NCI-H774 (cell line): Measurements from ENCODE around the gene PLTP.
"Not testable (repeated sequence)": the region's sequence is repeated elsewhere in the genome, so short reads cannot be mapped to it uniquely, and the experiment has no call there.

Experiments used
- DNase-seq: peaks from one replicate; lab custom pipeline; 2025; lab: John Stamatoyannopoulos, UW

Gene PLTP

DNA sequence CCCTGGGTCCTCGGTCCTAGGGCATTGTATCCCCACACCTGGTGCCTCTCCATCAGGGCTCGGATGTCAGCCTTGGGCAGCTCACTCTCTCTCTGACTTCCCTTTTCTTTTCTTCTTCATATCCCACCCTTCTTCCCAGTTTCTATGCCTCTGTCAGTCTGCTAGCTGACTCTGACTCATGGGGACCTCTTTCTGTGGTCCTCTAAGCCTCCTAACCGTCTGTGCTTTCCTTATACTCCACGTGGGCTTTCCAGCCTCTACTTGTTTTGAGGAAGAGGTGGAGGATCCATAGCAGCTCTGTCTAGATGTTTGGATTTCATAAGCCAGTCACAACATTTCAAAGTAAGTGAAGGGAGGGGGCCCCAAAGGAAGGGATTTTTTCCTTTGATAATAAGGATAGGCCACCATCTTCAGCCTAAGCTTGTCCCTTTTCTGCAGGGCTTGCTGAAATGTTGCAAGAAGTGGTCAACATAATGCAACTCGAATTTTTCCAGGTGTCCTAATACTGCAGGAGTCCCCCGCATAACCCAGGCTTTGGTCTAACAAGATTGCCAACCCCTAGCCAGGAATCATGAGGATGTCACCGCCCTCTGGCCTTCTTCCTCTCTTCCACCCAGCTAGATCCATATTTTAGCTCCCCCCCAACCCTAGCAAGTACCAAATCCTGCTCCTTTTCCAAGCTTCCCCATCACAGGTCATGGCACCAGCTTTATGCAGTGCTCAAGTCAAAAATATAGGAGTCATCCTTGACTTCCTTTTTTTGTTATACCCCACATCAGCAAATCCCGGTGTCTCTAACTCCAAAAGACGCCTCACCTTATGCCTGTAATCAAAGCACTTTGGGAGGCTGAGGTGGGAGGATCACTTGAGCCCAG is 8.7 kb upstream of the PLTP start:
- no peak for DNase-seq

DNA sequence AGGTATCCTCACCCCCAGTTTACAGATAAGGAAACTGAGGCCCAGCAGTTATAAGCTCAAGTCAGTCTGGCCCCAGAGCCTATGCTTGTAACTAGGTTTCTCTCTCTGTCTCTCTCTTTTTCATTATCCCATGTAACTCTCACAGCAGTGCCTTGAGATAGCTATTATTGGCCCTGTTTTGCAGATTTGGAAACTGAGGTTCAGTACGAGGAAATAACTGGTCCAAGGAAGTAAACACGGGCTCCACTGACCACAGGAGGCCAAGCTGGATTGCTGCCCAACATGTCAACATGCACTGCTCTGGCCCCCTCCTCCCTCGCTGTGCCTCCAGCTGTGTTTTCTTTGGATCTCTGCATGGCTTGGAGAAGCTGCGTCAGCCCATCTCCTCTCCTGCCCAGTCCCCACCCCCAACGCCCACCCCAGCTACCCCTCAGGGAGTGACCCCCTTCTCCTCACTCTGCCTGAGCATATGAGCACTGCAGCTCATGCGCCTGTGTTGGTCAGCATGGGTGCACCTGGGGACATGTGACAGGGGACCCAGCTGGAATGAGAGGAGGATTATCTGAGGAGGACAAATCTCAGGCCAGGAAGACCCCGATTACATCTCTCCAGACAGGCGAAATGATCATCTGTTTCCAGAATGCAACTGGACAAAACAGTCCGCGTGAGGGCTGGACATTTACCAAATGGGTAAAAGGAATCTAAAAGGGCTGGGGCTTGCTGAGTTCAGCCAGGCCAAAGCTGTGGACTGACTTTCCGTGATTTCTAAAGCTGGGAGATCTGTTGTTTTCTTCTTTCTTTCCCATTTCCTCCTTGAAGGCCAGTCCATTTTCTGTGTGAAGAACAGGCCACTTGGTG is 7.8 kb upstream of the PLTP start:
- peak; percentile 3 for DNase-seq

DNA sequence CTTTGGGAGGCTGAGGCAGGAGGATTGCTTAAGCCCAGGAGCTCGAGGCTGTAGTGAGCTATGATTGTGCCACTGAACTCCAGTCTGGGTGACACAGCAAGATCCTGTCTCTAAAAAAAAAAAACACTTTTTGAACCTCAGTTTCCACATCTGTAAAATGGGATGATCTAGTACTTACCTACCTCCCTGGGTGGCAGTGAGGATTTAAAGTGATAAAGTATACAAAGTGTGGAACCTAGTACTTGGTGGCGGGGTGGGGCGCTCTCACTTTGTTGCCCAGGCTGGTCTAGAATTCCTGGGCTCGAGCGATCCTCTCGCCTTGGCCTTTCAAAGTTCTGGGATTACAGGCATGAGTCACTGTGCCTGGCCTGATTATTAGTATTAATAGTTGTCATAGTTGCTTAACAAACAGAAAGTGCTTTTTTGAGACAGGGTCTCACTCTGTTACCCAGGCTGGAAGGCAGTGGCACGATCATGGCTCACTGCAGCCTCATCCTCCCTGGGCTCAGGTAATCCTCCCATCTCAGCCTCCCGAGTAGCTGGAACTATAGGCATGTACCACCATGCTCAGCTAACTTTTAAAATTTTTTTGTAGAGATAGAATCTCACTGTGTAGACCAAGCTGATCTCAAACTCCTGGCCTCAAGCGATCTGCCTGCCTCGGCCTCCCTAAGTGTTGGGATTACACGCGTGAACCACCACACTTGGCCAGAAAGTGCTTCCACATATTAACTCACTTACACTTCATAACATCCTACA is 7.0 kb upstream of the PLTP start:
- no peak for DNase-seq

GRCh38 chr20:45918182-45918737 is 6.3 kb upstream of the PLTP start:
- no peak for DNase-seq

DNA sequence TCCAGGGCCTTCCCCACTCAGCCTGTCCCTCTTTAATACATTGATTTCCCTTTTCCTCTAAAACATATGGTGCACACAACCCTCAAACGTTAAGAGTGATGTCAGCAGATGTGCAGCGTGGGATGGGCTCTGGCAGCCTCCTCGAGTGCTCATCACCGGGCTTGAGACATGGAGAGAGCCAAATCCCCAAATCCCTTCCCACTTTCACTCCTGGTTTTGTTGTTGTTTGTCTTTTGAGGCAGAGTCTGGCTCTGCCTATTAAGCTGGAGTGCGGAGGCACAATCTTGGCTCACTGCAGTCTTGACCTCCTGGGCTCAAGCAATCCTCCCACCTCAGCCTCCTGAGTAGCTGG is 5.8 kb upstream of the PLTP start:
- no peak for DNase-seq

DNA sequence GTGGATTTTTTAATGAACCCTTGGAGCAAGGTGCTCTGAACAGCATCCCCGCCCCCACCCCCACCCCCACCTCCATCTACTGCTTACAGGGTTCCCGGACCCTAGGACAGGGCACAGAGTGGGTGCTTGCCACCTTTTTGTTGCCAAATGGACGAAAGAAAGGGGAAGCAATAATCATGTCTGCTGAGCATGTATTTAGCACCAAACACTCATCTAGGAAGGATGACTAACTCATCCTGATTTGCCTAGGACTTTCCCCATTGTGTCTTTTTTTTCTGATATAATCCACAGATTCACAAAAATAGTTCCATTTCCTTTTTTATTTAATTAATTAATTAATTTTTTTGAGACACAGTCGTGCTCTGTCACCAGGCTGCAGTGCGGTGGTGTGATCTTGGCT is 1.2 kb upstream of the PLTP start:
- DNase-seq = no peak

- no peak for DNase-seq
Observed at GRCh38 chr20:45912344-45912682, 358 bp upstream of the PLTP start.

DNA sequence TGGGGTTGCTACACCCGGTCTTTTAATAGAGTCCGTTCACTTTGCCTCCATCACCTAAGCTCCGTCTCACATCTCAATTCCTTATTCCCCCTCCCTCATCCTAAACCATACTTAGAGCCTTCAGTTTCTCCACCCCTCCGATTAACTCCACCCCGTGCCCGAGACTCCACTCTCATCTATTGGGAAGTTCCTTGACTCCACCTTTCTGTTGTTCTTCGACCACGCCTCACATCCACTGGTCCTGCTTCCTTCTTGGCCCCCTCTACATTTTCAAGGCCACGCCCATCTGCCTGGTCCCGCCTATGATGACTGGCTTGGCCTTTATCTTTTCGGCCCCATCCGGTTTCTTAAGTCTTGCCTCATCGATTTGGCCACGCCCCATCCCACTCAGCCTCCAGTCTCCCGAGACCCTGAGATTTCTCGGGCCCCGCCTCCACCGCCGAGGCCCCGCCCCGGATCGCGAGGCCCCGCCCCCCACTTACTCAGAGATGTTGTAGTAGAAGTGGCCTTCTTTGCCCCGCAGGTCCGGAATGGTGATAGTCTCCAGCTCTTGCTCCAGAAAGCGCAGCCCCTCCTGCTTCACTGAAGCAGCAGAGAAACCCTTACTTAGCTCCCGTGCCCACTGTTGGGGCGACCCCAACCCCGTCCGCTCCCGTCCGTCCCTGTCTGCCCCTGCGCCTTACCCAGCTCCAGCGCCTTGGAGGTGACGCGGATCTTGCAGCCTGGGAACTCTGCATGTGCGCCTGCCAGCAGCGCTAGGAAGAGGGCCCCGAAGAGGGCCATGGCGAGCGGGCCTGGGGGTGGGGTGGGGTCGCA is 1.1 kb downstream of the PLTP start:
- DNase-seq = peak; percentile 54

DNA sequence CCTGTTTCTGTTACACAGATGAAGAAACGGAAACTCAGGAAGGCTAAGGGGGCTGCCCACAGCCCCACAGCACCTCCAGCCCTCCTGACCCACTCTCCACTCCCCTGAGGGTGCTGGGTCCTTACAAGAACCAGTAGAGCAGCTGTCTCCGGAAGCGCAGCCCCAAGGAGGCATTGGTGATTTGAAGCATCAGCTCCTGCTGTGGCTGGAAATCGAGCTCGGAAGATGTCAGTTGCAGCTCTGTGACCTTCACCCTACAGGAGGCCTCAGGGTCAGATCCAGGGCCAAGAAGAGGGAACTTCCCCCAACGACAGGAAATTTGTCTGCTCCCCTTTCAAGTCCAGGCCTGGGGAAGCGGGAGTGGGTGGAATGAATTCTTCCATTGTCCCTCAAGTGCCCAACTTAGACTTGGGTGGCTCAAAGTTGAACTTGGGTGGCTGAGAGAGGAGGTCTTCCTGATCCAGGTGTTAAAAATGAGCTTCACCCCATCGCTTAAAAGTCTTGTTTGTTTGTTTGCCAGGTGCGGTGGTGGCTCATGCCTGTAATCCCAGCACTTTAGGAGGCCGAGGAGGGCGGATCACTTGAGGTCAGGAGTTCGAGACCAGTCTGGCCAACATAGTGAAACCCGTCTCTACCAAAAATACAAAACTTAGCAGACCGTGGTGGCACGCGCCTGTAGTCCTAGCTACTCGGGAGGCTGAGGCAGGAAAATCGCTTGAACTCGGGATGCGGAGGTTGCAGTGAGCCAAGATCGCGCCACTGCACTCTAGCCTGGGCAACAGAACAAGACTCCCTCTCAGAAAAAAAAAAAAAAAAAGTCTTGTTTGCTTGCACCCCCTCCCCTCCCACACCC is 1.9 kb downstream of the PLTP start:
- DNase-seq = no peak

GRCh38 chr20:45909336-45909808 is 2.6 kb downstream of the PLTP start:
- DNase-seq = no peak

DNA sequence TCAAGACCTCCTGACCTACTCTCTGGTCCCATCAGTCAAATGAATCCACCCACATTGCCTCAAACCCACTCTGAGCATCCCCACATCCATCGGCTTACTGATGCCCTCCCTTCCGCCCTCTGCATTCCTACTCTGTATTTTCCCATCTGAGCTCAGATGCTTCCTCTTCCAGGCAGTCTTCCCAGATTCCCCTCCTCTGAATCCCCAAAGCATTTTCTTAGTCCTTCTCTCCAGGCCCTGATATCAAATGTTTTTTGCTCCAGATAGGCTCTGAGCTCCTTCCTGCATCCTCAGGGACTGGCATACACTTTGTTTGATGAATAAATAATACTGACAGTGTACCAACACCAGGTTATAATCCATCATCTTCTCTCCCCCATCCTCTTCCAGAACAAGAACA is 3.9 kb downstream of the PLTP start:
- no peak for DNase-seq

GRCh38 chr20:45907219-45907948 is 4.6 kb downstream of the PLTP start:
- no peak for DNase-seq

DNA sequence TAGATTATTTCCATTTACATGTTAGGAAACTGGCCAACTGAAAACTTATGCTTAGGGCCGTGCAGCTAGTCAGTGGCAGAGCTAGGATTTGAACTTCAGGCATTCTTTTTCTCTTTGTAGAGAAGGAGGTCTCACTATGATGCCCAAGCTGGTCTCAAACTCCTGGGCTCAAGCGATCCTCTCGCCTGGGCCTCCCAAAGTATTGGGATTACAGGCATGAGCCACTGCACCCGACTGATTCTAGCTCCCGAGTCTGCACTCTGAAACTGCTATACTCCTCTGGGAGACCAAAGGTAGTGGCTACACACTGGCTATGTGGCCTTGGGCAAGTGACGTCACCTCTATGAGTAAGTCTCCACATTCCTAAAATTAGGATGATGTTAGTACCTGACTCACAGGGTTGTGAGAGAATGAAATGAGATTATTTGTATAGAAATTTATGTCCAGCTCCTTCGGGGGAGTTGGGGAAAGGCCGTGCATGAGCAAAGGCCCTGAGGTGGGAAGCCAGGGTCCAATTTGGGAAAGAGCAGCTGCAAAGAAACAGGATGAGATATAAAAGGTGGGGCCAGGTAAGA is 6.4 kb downstream of the PLTP start:
- DNase-seq = no peak

DNA sequence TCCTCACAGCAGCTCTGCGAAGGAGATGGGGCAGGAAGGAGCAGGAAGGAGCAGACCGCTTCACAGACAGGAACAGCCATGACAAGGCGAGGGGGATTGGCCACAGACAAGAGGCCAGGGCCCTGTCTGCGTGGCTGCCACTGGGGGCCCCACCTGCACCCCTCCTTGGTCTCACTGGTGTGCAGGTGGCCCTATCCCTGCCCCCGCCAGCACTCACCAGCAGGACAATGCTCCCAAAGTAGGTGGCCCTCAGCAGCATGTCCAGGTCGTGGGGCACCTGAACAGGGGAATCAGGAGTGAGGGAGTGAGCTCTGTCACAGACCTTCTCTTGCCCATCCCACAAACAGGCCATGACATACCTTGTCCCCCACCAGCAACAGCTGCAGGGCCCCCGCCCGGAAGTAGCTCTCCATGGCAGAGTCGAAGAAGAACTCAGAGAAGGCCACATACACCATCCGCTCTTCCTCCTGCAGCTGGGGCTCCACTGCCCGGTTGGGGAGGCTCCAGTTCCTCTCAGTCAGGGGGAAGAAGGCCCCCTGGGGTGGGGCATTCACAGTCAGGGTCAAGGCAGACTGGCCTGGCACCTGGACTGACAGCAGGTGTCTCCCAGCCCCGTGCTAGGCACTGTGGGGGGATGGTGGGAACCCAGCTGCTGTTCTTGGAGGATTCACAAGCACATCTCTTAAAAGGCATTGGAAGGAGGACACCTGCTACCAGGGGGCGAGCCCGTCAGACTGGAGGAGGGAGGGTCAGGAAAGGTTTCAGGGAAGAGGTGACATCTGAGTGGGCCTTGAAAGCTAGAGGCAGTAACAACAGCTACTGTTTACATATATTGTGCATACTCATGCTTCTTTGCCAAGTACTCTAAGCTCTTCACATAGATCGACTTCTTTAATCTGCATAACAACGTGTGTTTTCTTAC is 7.1 kb downstream of the PLTP start:
- no peak for DNase-seq

DNA sequence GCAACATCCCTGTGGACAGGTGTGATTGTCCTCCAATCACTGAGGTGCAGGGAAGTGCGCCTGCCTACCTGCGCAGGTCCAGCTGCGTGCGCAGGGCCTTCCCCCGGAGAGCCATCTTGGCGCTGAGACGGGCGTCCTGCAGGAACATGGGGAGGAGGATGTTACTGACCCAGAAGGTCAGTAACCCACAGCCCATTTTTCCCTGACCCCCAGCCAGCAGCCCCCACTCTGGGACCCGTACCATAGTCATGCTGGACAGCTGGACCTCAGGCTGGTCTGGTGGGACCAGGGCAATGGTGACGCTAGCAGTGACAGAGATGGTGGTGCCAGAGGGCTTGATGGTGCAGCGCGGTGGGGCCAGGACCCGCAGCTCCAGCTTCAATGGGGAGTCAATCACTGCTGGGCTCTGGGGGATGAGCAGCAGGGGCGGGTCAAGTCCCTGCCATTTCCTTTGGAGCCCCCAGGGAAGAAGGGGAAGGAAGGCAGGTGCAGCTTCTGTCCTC is 9.7 kb downstream of the PLTP start:
- no peak for DNase-seq

- not testable (repeated sequence) for DNase-seq
Observed at GRCh38 chr20:45901332-45901731, 10.6 kb downstream of the PLTP start.

DNA sequence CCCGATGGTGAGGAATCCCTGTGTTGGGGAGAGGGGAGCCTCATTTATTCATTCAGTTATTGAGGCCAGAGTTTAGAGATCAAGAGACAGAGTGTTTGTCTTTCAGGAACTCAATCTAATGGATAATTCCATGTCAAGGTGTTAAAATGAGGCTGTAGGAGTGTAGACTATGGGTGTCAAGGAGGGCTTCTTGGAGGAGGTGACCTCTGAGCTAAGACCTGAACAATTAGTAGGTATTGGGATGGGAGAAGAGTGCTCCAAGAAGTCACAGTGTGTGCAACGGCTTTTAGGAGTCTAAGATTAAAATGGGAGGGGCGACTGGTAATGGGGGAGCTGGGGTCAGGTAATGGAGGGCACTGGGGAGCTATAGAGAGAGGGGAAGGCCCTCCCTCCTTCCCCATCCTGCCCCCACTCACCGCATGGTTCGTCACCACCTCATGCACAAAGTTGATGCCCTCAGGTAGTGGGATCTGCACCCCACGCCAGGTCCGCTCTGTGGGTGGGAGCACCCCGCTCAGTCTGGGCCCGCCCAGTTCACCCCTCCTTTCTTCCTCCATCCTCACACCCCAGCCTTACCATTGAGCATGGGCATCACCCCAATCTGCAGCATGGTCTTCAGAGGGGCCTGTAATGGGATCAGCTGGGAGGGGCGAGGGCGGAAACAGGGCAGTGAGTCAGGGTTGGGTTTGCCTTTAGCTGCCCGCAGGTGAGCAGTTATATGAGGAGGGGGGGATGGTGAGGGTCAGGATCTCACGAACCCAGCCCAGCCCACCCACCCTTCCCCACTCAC is 12.7 kb downstream of the PLTP start:
- DNase-seq = no peak
